SK-N-SH treated with all-trans-retinoic acid at 6 μM for 48 hours (cell line): ENCODE measurements around the gene ZSCAN16.

Source experiments
- ATAC-seq: fragments of 200-7000 bp; cut with Tn5 transposase; 3 replicates; pipeline ENCODE4 v1.9.1; 2020; ENCODE audit warnings: mild to moderate bottlenecking, moderate library complexity
- ARNTL ChIP-seq: fragments of 450-650 bp; formaldehyde crosslinking; IDR thresholded peaks from 2 replicates; pipeline ENCODE4 v1.5.0; 2020; ENCODE audit warnings: low read depth, mild to moderate bottlenecking, moderate library complexity, borderline replicate concordance
- BACH2 ChIP-seq: fragments of 250-450 bp; sonication (Bioruptor Pico); IDR thresholded peaks from 2 replicates; pipeline ENCODE4 v1.9.0; 2021; ENCODE audit warnings: mild to moderate bottlenecking, borderline replicate concordance
- CREB5 ChIP-seq: fragments of 250-450 bp; sonication (Bioruptor Pico); IDR thresholded peaks from 2 replicates; pipeline ENCODE4 v1.5.1; 2020; ENCODE audit warnings: low read depth, mild to moderate bottlenecking, moderate library complexity
- CSDC2 ChIP-seq: fragments of 250-450 bp; sonication (Bioruptor Pico); IDR thresholded peaks from 2 replicates; pipeline ENCODE4 v1.5.0; 2020; ENCODE audit warnings: mild to moderate bottlenecking, moderate library complexity
- CSRNP3 ChIP-seq: fragments of 250-450 bp; sonication (Bioruptor Pico); IDR thresholded peaks from 2 replicates; pipeline ENCODE4 v1.5.1; 2021; ENCODE audit warnings: mild to moderate bottlenecking, moderate library complexity
- ESRRG ChIP-seq: fragments of 250-450 bp; sonication (Bioruptor Pico); IDR thresholded peaks from 2 replicates; pipeline ENCODE4 v1.6.1; 2021; ENCODE audit warnings: mild to moderate bottlenecking
- GLIS3 ChIP-seq: fragments of 250-450 bp; sonication (Bioruptor Pico); IDR thresholded peaks from 2 replicates; pipeline ENCODE4 v1.5.0; 2020; ENCODE audit warnings: mild to moderate bottlenecking, moderate library complexity
- ISL1 ChIP-seq: fragments of 250-450 bp; sonication (Bioruptor Pico); IDR thresholded peaks from 2 replicates; pipeline ENCODE4 v2.1.2; 2022; ENCODE audit warnings: mild to moderate bottlenecking, moderate library complexity
- OSR1 ChIP-seq: fragments of 250-450 bp; sonication (Bioruptor Pico); IDR thresholded peaks from 2 replicates; pipeline ENCODE4 v1.8.0; 2022; ENCODE audit warnings: moderate library complexity, mild to moderate bottlenecking, inconsistent platforms
- PATZ1 ChIP-seq: fragments of 250-450 bp; sonication (Bioruptor Pico); IDR thresholded peaks from 2 replicates; pipeline ENCODE4 v1.8.0; 2020; ENCODE audit warnings: mild to moderate bottlenecking, moderate library complexity, borderline replicate concordance
- POU6F1 ChIP-seq: fragments of 250-450 bp; sonication (Bioruptor Pico); IDR thresholded peaks from 2 replicates; pipeline ENCODE4 v1.8.0; 2021; ENCODE audit warnings: low read depth, mild to moderate bottlenecking, moderate library complexity, borderline replicate concordance
- PPARA ChIP-seq: fragments of 250-450 bp; sonication (Bioruptor Pico); IDR thresholded peaks from 2 replicates; pipeline ENCODE4 v1.5.0; 2020; ENCODE audit warnings: mild to moderate bottlenecking, borderline replicate concordance
- RARB ChIP-seq: fragments of 250-450 bp; sonication (Bioruptor Pico); IDR thresholded peaks from 2 replicates; pipeline ENCODE4 v1.8.0; 2021; ENCODE audit warnings: mild to moderate bottlenecking, moderate library complexity
- SNAI2 ChIP-seq: fragments of 250-450 bp; sonication (Bioruptor Pico); IDR thresholded peaks from 2 replicates; pipeline ENCODE4 v1.5.0; 2020; ENCODE audit warnings: mild to moderate bottlenecking, moderate library complexity
- TCF4 ChIP-seq: fragments of 250-450 bp; sonication (Bioruptor Pico); IDR thresholded peaks from 2 replicates; pipeline ENCODE4 v1.8.0; 2021; ENCODE audit warnings: mild to moderate bottlenecking, moderate library complexity, borderline replicate concordance
- TOX ChIP-seq: fragments of 250-450 bp; sonication (Bioruptor Pico); IDR thresholded peaks from 2 replicates; pipeline ENCODE4 v1.8.0; 2021; ENCODE audit warnings: mild to moderate bottlenecking, moderate library complexity, borderline replicate concordance
- TSHZ2 ChIP-seq: fragments of 250-450 bp; sonication (Bioruptor Pico); IDR thresholded peaks from 2 replicates; pipeline ENCODE4 v1.5.0; 2020; ENCODE audit warnings: mild to moderate bottlenecking, moderate library complexity
- ZFP3 ChIP-seq: fragments of 250-450 bp; sonication (Bioruptor Pico); IDR thresholded peaks from 2 replicates; pipeline ENCODE4 v1.5.0; 2020; ENCODE audit warnings: mild to moderate bottlenecking, moderate library complexity
- ZFP30 ChIP-seq: fragments of 450-650 bp; formaldehyde crosslinking; IDR thresholded peaks from 2 replicates; pipeline ENCODE4 v1.5.0; 2022; ENCODE audit warnings: mild to moderate bottlenecking, moderate library complexity
- ZNF565 ChIP-seq: fragments of 450-650 bp; formaldehyde crosslinking; conservative IDR thresholded peaks from 2 replicates; pipeline ENCODE4 v1.5.0; 2020; ENCODE audit warnings: low read depth, mild to moderate bottlenecking, moderate library complexity
- ZNF8 ChIP-seq: fragments of 450-650 bp; formaldehyde crosslinking; IDR thresholded peaks from 2 replicates; pipeline ENCODE4 v1.5.0; 2020; ENCODE audit warnings: mild to moderate bottlenecking, moderate library complexity

Gene ZSCAN16

GRCh38 chr6:28124971-28125353, 553 bp downstream of the ZSCAN16 start:
- TF ChIP-seq POU6F1 (CRISPR knock-in tag) (no peak), CSDC2 (CRISPR knock-in tag) (no peak), TCF4 (CRISPR knock-in tag) (no peak), PATZ1 (CRISPR knock-in tag) (no peak), RARB (CRISPR knock-in tag) (no peak)
- peak; percentile 21; the same call in 2 of the 3 replicates for ATAC-seq

GRCh38 chr6:28125401-28125800, 992 bp downstream of the ZSCAN16 start:
- no peak for ATAC-seq
- TF ChIP-seq ISL1 (CRISPR knock-in tag) (no peak), TSHZ2 (CRISPR knock-in tag) (no peak), ZFP3 (CRISPR knock-in tag) (no peak), PPARA (CRISPR knock-in tag) (no peak), TCF4 (CRISPR knock-in tag) (no peak), ZFP30 (CRISPR knock-in tag) (no peak), GLIS3 (CRISPR knock-in tag) (no peak), BACH2 (CRISPR knock-in tag) (no peak), POU6F1 (CRISPR knock-in tag) (no peak), OSR1 (CRISPR knock-in tag) (no peak), TOX (no peak), CREB5 (no peak), CSRNP3 (CRISPR knock-in tag) (no peak), RARB (CRISPR knock-in tag) (no peak)

- peak; percentile 43 for ATAC-seq
- TF ChIP-seq ISL1 (CRISPR knock-in tag) (no peak), OSR1 (CRISPR knock-in tag) (no peak), SNAI2 (CRISPR knock-in tag) (no peak), ZNF8 (CRISPR knock-in tag) (no peak), CREB5 (no peak), TCF4 (CRISPR knock-in tag) (no peak), PATZ1 (CRISPR knock-in tag) (no peak), CSRNP3 (CRISPR knock-in tag) (no peak), ZFP30 (CRISPR knock-in tag) (no peak), ZNF565 (CRISPR knock-in tag) (no peak), PPARA (CRISPR knock-in tag) (no peak), ESRRG (CRISPR knock-in tag) (no peak), ARNTL (CRISPR knock-in tag) (no peak), CSDC2 (CRISPR knock-in tag) (no peak)
Measured at GRCh38 chr6:28134015-28134414, 9.6 kb downstream of the ZSCAN16 start.
